Kidney epithelial cell (primary cell): ENCODE measurements around the gene PALLD. TPM values are rescaled to one million over a fixed set of nuclear protein-coding genes. Genes with fewer than 3 reads are reported as not detected.

Experiments
- DNase-seq: peaks from one replicate; pipeline ENCODE4 v3.0.0-alpha.2; 2010; ENCODE audit warnings: low read depth
- H3K27me3 ChIP-seq: 2 replicates; pipeline ENCODE4 v1.6.0; 2011; ENCODE audit warnings: low read length; ENCODE audit not compliant: control insufficient read depth, insufficient read depth
- H3K36me3 ChIP-seq: 2 replicates; pipeline ENCODE4 v1.5.1; 2011; ENCODE audit warnings: low read length; ENCODE audit not compliant: control insufficient read depth, insufficient read depth
- H3K4me3 ChIP-seq: 2 replicates; pipeline ENCODE4 v1.5.1; 2011; ENCODE audit warnings: low read depth, mild to moderate bottlenecking, control low read depth, low read length
- total RNA-seq: library from RNA; depleted of rRNA; stranded (reverse); fragments of >200 nt; gene quantifications from 2 replicates; pipeline ENCODE4 v1.2.3, GENCODE V29; 2015
- TF ChIP-seq, protein P1 (sequence below): IDR thresholded peaks from 2 replicates; pipeline ENCODE4 v1.5.1; 2011; ENCODE audit warnings: mild to moderate bottlenecking, moderate library complexity, low read length, control low read depth, inconsistent platforms; ENCODE audit not compliant: insufficient read depth, poor library complexity, severe bottlenecking

PALLD gene
- total RNA-seq, 1 donor from 2014 or later, result 77.4 TPM

DNA sequence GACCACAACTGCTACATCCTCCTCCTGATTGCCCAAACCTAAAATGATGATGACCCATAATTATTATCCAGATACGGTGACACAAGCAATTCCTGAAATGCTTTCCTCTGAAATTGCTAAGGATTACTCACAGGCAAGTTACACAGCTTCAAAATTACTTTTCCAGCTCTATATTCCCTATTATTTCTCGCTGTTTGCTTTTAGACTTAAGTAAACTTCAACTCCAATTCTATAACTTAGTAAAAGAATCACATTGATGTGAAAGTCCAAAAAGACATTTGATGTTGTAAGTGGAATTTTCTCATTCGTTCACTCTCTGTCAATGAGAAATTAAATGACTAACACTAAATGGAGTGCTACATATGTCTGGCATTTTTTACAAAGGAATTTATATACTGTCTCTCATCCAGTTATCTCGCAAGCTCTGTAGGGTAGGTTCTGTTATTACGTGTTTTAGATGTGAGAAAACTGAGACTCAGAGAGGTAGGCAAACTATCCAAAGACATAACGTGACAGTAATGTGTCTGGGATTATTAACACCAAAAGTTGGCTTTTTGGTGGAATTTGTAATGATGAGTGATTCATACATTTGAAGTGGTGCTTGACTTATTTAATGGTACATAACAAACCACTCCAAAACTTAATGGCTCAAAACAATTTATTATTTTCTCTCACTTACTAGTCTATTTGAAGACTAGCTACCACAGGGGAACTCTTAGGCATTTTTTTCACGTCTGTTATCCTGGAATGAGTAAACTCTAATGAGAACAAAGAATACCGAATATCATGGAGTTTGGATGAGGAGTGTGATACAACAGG lies 31.5 kb downstream of the PALLD start:
- Histone ChIP-seq H3K27me3 (no peaks in the 10 kb centered on the region), H3K36me3 (no peaks in the 10 kb centered on the region), H3K4me3 (no peak overlapping the region)
- DNase-seq, result no peak
- TF ChIP-seq, protein P1, sequence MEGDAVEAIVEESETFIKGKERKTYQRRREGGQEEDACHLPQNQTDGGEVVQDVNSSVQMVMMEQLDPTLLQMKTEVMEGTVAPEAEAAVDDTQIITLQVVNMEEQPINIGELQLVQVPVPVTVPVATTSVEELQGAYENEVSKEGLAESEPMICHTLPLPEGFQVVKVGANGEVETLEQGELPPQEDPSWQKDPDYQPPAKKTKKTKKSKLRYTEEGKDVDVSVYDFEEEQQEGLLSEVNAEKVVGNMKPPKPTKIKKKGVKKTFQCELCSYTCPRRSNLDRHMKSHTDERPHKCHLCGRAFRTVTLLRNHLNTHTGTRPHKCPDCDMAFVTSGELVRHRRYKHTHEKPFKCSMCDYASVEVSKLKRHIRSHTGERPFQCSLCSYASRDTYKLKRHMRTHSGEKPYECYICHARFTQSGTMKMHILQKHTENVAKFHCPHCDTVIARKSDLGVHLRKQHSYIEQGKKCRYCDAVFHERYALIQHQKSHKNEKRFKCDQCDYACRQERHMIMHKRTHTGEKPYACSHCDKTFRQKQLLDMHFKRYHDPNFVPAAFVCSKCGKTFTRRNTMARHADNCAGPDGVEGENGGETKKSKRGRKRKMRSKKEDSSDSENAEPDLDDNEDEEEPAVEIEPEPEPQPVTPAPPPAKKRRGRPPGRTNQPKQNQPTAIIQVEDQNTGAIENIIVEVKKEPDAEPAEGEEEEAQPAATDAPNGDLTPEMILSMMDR, result no peak

DNA sequence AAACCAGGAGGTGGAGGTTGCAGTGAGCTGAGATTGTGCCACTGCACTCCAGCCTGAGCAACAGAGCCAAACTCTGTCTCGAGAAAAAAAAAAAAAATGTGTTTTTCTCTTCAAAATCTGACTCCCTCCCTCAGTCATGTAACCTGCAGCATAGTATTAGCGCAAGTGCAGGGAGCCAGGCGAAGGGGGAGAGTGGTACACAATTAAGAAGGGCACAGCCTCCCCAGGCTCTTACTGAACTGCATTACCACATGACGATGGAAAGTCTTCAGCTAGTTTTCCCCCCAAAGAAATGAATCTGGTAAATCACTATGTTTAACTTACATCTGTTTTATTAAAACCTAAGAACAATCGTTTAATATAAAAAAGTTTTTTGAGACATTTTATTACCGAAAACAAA lies 32.4 kb downstream of the PALLD start:
- no peaks in the 10 kb centered on the region for H3K27me3 ChIP-seq
- no peaks in the 10 kb centered on the region for H3K36me3 ChIP-seq
- TF ChIP-seq, protein P1, result no peak
- no peak for DNase-seq
- no peak overlapping the region for H3K4me3 ChIP-seq

DNA sequence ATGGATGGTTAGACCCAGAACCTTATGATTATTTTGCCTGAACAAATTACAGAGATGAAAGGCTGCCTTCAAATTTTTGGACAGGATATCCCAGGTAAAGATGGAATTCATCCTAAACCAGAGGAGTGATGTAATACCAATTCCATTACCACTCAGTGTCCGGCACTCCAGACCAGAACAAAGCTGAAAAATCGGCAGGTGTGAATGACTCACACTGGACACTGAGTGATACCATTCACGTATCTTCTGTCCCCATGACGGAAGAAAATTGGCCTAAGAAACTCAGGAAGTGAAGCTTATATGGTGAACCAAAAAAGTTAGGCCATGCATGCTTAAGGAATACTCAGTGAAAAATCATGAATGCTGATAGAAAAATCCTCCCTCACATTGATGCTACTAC lies 34.5 kb downstream of the PALLD start:
- DNase-seq, result peak; percentile 10
- no peaks in the 10 kb centered on the region for H3K36me3 ChIP-seq

DNA sequence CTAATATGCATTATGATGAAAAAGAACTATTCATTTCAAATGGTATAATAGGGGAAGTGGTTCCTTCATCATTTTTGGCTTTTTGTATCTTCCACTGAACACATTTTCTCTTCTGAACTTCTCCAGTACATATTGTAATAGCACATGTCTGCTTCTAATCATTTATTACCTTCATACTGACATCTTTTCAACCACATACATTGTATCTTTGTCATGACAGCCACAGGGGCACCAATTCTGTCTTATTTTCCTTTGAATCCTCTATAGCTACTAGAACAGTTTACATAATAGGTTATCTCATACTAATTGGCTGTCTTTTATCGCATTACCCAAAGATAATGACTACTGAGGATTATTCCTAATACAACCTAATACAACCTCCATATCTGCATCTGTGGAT lies 37.7 kb downstream of the PALLD start:
- TF ChIP-seq, protein P1, result no peak
- Histone ChIP-seq H3K36me3 (no peaks in the 10 kb centered on the region), H3K4me3 (no peak overlapping the region), H3K27me3 (no peaks in the 10 kb centered on the region)
- no peak for DNase-seq

More for the DNA sequence above, 34.5 kb downstream of the PALLD start:
- Histone ChIP-seq H3K27me3 (no peaks in the 10 kb centered on the region), H3K4me3 (no peak overlapping the region)
- TF ChIP-seq, protein P1, result no peak

DNA sequence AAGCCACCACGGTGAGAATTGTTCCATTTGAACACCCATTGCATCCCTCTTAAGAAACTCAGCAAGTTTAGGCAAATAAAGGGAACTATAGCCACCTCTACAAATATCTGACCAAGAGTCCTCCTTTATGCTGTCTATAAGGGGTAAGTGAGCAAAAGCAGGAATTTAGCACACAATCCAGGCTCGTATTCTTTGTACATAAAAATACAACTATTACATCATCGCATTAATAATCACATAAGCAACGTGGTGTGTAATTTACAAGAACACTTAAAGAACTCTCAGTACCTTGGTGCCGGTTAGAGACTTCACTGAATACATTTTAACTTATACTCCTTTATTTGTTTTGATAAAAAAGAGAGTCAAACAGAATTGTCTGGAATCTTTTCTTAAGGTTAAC lies 38.8 kb downstream of the PALLD start:
- H3K4me3 ChIP-seq, result no peak overlapping the region
- no peaks in the 10 kb centered on the region for H3K27me3 ChIP-seq
- no peaks in the 10 kb centered on the region for H3K36me3 ChIP-seq
- TF ChIP-seq, protein P1, result no peak
- no peak for DNase-seq

DNA sequence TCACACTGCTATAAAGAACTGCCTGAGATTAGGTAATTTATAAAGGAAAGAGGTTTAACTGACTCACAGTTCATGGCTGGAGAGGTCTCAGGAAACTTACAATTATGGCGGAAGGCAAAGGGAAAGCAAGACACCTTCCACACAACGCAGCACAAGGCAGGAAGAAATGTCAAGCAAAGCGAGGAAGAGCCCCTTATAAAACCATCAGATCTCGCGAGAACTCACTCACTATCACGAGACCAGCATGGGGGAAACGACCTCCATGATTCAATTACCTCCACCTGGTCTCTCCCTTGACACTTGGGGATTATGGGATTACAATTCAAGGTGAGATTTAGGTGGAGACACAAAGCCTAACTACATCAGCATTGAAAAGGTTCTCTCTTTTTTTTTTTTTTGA lies 39.6 kb downstream of the PALLD start:
- DNase-seq, result no peak
- TF ChIP-seq, protein P1, result no peak
- no peaks in the 10 kb centered on the region for H3K27me3 ChIP-seq
- no peaks in the 10 kb centered on the region for H3K36me3 ChIP-seq
- H3K4me3 ChIP-seq, result no peak overlapping the region
